Stimulated activated CD8-positive, alpha-beta memory T cell treated with anti-CD3 and anti-CD28 coated beads, Interleukin-7, amount 100 ng/mL, for 48 hours (primary cell): ENCODE results near the gene CACNB4.
"Not testable (repeated sequence)": the region's sequence is repeated elsewhere in the genome, so short reads cannot be mapped to it uniquely, and the experiment has no call there.

Source experiments
- DNase-seq, 2 donors: peaks; one replicate each; pipeline ENCODE4 v3.0.0-alpha.2; 2020; ENCODE audit warnings: low read depth in 1 of 2; ENCODE audit errors: extremely low read depth in 1 of 2

The CACNB4 gene

GRCh38 chr2:151946899-151947812, 151.7 kb downstream of the CACNB4 start:
- DNase-seq: no peak

DNA sequence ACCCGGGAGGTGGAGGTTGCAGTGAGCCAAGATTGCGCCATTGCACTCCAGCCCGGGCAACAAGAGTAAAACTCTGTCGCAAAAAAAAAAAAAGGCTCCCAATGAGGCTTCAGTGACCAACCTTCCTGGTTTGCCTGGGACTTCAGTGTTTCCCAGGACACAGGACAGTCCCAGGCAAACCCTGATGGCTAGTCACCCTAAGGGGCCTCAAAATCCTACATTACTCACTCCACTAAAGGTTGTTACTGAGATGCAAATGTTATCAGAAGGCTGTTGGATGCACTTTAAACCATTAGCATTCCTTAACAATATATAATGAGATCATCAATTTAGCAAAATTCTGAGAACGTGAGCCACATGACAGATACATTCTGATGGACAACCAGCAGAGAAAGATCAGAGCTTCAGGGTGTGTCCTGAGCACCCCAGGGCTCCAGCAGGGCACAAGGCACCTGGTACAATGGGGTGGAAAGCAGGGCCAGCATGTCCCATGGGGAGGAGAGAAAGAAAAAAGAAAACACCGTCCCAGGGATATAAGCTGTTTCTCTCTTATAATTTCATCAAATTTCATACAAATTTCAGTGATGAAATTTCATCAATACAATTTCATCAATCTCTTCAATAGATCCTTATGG, 152.5 kb downstream of the CACNB4 start:
- no peak for DNase-seq

DNA sequence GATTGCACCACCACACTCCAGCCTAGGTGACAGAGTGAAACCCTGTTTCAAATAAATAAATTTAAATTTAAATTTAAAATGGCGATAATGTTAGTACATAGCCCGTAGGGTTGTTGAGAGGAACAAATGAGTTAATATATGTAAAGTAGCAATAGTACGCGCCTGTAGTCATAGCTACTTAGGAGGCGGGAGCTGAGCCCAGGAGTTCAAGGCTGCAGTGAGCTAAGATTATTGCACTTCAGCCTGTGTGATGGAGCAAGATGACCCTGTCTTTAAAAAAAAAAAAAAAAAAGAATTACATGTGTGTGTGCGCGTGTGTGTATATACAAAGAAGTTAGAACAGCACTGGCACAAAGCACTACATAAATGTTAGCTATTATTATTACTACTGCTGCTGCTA, 153.2 kb downstream of the CACNB4 start:
- no peak for DNase-seq

DNA sequence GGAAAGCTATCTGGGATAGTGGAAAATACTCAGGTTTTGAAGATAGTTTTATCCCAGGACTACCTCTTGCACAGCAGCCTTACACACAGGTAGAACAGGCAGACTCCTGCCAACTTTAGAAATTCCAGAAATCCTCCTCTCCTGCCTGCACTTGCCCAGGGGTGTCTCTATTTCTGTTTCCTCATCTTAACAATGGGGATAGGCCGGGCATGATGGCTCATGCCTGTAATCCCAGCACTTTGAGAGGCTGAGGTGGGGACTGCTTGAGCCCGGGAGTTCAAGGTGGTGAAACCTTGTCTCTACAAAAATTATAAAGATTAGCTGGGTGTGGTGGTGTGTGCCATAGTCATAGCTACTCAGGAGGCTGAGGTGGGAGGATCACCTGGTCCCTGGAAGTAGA, 153.7 kb downstream of the CACNB4 start:
- DNase-seq: no peak

DNA sequence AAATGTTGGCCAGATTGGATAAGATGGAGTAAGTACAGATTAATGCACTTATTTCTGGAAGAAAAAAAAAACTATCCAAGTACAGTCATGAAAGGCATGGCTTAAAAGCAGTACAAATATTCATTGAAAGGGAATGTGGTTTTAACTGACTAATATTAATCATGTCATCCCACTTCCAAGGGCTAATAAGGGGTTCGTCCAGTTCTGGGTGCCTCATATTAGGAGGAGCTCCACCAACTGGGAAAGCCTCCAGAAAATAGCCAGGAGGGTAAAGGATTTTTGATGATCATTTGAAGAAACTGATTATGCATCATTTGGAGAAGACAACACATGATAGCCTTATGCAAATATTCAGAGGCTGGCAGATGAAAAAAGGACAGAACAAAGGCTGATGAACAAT, 155.4 kb downstream of the CACNB4 start:
- no peak for DNase-seq

- not testable (repeated sequence) for DNase-seq
Observed at GRCh38 chr2:151942540-151943205, 156.2 kb downstream of the CACNB4 start.

- DNase-seq: no peak
Observed at GRCh38 chr2:151937966-151938365, 160.9 kb downstream of the CACNB4 start.

DNA sequence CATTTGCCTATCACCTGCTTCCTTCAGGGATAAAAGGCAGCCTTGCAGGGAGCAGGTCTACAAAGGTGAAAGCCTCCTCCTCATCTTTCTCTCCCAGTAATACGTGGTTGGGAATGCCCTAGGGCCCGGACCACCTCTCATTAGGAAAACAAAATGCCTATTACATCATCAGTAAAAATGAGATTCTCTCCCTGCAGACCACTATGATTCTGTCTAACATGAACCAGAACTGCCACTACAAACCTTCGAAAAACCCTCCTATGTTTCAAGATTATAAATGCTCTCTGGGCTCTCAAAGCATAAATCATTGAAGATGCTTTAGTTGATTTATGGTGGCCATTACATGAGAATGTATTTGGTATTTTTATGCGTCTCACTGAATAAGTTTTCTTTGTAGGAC, 162.2 kb downstream of the CACNB4 start:
- no peak for DNase-seq

DNA sequence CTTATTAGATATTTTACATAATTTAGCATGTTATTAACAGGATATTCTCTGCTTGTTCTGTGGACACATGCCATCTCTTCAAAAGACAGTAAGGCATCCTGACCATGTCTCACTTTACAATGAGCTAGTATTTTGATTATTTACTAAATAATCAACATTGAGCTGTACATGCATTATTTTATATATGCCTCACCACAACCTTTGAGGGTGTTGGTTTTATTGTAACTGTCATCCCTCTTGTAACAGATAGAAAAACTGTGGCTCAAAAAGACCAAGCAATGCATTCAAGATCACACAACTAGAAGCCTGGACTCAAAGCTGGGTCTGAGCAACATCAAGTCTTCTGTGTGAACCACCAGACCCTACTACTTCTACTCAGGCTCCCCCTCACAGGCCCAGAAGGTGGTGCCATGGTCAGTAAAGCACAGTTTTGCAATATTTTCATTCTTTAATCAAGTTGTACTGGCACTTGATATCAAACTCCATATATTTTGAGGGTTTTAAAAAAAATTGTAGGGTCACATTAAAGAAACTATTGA, 165.5 kb downstream of the CACNB4 start:
- no peak for DNase-seq

GRCh38 chr2:151931756-151932155, 167.1 kb downstream of the CACNB4 start:
- DNase-seq: no peak

GRCh38 chr2:151931030-151931611, 167.7 kb downstream of the CACNB4 start:
- DNase-seq: no peak

DNA sequence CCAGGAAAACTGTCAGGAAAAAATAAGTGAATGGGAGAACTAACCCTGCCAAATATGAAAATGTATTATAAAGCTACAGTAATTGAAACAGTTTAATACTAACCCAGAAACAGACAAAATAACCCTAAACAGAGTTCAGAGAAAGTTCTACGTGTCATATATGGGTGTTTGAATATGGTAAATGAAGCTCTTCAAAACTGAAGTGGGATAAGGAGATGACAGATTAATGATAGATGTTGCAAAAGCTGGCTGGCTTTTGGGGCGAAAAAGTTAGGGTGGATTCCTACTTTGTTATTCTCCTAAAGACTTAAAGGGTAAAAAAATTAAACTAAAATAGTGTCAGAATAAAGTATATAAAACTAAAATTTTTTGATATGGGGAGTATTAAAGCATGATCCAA, 168.8 kb downstream of the CACNB4 start:
- no peak for DNase-seq

- DNase-seq: no peak
Observed at GRCh38 chr2:151928380-151928779, 170.5 kb downstream of the CACNB4 start.

DNA sequence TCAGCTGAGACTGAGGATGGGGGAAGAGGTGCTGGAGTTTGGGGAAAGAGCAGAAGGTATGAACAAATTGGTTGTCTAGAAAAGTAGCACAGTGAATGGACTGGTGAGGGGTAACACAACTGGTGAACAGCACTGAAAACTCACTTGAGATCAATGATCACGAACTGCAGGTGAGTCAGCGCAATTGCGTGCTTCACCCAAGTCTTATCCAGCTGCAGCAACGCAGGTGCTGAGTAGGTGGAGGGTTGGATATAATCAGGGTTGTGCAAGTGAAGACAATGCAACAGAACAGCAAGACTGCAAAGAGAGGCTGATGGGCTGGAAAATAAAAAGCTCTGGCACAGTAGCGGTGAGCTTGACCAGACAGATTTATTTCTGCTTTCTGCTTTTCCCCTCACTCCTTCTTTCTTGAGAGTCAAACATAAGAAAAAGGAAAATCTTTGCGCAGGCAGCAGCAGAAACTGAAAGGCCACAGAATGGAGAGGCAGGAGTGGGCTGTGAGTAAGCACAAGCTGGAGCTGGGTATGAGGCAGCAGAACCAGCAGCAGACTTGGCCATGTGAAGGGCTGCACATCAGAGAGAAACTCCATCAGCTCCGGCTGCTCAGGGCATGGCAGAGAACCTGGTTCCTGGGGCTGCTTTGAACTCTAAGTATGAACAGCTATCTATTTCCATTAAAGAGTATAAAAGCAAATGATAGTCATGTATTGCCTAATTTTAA, 171.2 kb downstream of the CACNB4 start:
- DNase-seq: no peak

DNA sequence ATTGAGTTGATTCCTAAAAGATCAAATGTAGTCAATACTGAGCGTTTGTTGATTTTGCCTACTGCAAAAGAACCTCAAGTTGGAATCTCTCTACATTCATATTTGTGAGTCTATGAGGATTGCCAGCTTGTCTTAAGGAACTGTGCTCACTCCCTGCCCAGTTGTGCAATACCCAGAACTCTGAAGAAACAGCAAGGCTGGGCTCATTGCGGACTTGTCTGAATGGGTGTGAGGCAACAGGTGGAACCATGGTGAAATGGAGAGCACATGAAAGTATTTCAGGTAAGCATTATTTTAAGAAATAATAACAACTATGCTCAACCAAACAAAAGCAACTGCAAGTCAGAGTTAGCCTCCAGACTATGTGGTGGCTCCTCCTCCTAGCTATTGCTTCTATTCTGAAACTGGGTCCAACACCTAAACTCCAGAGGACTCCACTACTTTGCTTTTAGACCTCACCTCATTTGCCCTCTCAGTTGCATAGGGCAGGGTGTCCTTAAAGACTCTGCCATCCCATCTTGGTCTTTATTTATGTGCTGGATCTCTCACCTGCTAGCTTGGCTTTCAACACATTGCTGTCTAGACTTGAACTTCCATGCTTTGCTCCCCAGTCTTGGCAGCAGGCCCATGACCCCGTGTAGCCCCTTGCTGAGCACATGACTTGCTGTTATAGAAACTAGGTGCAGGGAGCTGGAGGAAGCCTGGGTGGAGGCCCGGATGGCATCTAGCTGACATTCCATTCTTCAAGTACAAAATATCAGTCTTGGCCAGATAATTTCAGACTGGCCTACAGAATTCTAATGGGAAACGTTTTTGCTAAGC, 175.8 kb downstream of the CACNB4 start:
- DNase-seq: no peak

DNA sequence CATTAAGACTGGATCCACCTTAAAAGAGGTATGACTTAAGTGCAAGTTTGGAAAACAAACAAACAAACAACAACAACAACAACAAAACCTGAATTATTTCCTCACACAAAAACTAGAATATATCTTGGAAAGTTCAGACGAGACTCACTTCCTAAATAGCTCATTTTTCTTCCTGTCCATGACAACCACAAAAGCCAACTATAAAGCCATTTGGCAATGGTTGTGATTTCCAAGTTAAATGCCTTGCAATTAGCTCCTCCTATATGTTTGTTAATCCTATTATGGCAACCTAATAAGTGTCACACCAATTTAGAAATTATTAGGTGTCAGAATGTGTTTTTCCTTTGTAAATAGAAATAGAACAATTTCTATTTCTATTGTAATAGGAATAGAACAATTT, 179.1 kb downstream of the CACNB4 start:
- no peak for DNase-seq

DNA sequence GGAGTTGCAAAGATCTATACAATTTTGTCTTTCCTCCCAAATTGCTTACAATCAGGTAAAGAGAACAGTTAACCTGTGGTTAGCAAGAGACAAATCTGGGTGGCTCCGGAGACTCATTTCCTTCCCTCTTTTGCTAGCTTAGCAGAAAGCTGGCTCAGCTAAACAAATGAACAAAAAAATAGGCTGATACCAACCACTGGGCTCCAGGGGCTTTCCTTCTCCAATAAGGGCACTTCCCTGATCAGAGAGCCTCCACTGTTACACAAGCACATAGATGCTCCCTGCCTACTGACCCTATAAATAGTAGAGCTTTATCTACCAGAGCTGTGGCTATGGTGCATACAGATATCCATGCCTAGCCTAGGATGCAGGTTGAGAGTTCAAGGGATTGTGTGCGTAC, 180.5 kb downstream of the CACNB4 start:
- no peak for DNase-seq

- DNase-seq: no peak
Observed at GRCh38 chr2:151916632-151917031, 182.2 kb downstream of the CACNB4 start.

- not testable (repeated sequence) for DNase-seq
Observed at GRCh38 chr2:151915629-151916025, 183.2 kb downstream of the CACNB4 start.
